ENCODE data around the gene NTHL1. TPM values are rescaled to one million over a fixed set of nuclear protein-coding genes. Genes with fewer than 3 reads are reported as not detected.

The NTHL1 gene
- polyA plus RNA-seq, 1 experiment: 10.7 TPM

GRCh38 chr16:2064368-2064945 lies 16.8 kb upstream of the NTHL1 start:
- DNase-seq (ENCODE audit: low read depth, low spot score): no peak
- CTCF ChIA-PET: no interaction called here
- POLR2A ChIA-PET: interaction anchor here (1.5 kb wide), 1 partner anchor 91 kb away, joined by 4 read pairs; the partner anchor contains the start of gene TRAF7
- no peak overlapping the region for H3K27ac ChIP-seq (ENCODE audit: low read depth, low read length)
- H3K9me3 ChIP-seq (ENCODE audit: control insufficient read depth, insufficient read depth, low read length): no peaks in the 10 kb centered on the region; the same call in 1 of the 2 replicates
- no peak overlapping the region for H3K4me3 ChIP-seq (ENCODE audit: low read depth, low read length)
- TF ChIP-seq, protein P1, sequence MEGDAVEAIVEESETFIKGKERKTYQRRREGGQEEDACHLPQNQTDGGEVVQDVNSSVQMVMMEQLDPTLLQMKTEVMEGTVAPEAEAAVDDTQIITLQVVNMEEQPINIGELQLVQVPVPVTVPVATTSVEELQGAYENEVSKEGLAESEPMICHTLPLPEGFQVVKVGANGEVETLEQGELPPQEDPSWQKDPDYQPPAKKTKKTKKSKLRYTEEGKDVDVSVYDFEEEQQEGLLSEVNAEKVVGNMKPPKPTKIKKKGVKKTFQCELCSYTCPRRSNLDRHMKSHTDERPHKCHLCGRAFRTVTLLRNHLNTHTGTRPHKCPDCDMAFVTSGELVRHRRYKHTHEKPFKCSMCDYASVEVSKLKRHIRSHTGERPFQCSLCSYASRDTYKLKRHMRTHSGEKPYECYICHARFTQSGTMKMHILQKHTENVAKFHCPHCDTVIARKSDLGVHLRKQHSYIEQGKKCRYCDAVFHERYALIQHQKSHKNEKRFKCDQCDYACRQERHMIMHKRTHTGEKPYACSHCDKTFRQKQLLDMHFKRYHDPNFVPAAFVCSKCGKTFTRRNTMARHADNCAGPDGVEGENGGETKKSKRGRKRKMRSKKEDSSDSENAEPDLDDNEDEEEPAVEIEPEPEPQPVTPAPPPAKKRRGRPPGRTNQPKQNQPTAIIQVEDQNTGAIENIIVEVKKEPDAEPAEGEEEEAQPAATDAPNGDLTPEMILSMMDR (IDR thresholded peaks at IDR 0.05; ENCODE audit: low read depth, low read length): no peak
- no peaks in the 10 kb centered on the region for H3K27me3 ChIP-seq (ENCODE audit: control insufficient read depth, insufficient read depth, low read length)

GRCh38 chr16:2063861-2064260 lies 16.2 kb upstream of the NTHL1 start:
- POLR2A ChIA-PET: no interaction called here
- Histone ChIP-seq H3K27ac (ENCODE audit: low read depth, low read length) (no peak overlapping the region), H3K9me3 (ENCODE audit: control insufficient read depth, insufficient read depth, low read length) (no peaks in the 10 kb centered on the region; the same call in 1 of the 2 replicates), H3K4me3 (ENCODE audit: low read depth, low read length) (no peak overlapping the region), H3K27me3 (ENCODE audit: control insufficient read depth, insufficient read depth, low read length) (no peaks in the 10 kb centered on the region)
- CTCF ChIA-PET: no interaction called here
- TF ChIP-seq, protein P1 (IDR thresholded peaks at IDR 0.05; ENCODE audit: low read depth, low read length): no peak
- DNase-seq (ENCODE audit: low read depth, low spot score): no peak

- no peaks in the 10 kb centered on the region; the same call in 1 of the 2 replicates for H3K9me3 ChIP-seq (ENCODE audit: control insufficient read depth, insufficient read depth, low read length)
- ChIA-PET POLR2A (no interaction called here), CTCF (interaction anchor here (0.6 to 1.4 kb wide), 2 partner anchors 40 to 66 kb away, joined by 3 to 4 read pairs; no protein-coding TSS in a partner anchor)
- no peak overlapping the region for H3K27ac ChIP-seq (ENCODE audit: low read depth, low read length)
- DNase-seq (ENCODE audit: low read depth, low spot score): no peak
- no peaks in the 10 kb centered on the region for H3K27me3 ChIP-seq (ENCODE audit: control insufficient read depth, insufficient read depth, low read length)
- H3K4me3 ChIP-seq (ENCODE audit: low read depth, low read length): no peak overlapping the region
- TF ChIP-seq, protein P1 (IDR thresholded peaks at IDR 0.05; ENCODE audit: low read depth, low read length): no peak
Observed at GRCh38 chr16:2062801-2063200, 15.2 kb upstream of the NTHL1 start.

- H3K27me3 ChIP-seq (ENCODE audit: control insufficient read depth, insufficient read depth, low read length): no peaks in the 10 kb centered on the region
- no peak overlapping the region for H3K27ac ChIP-seq (ENCODE audit: low read depth, low read length)
- H3K4me3 ChIP-seq (ENCODE audit: low read depth, low read length): no peak overlapping the region
- ChIA-PET POLR2A (no interaction called here), CTCF (interaction anchor here (1.4 kb wide), 1 partner anchor 39 kb away, joined by 3 read pairs; no protein-coding TSS in a partner anchor)
- H3K9me3 ChIP-seq (ENCODE audit: control insufficient read depth, insufficient read depth, low read length): no peaks in the 10 kb centered on the region; the same call in 1 of the 2 replicates
- TF ChIP-seq, protein P1 (IDR thresholded peaks at IDR 0.05; ENCODE audit: low read depth, low read length): no peak
- no peak for DNase-seq (ENCODE audit: low read depth, low spot score)
Observed at GRCh38 chr16:2061526-2061925, 13.9 kb upstream of the NTHL1 start.

- TF ChIP-seq, protein P1 (IDR thresholded peaks at IDR 0.05; ENCODE audit: low read depth, low read length): no peak
- POLR2A ChIA-PET: no interaction called here
- H3K4me3 ChIP-seq (ENCODE audit: low read depth, low read length): no peak overlapping the region
- DNase-seq (ENCODE audit: low read depth, low spot score): no peak
- no peaks in the 10 kb centered on the region; the same call in 1 of the 2 replicates for H3K9me3 ChIP-seq (ENCODE audit: control insufficient read depth, insufficient read depth, low read length)
- CTCF ChIA-PET: no interaction called here
- H3K27ac ChIP-seq (ENCODE audit: low read depth, low read length): no peak overlapping the region
- H3K27me3 ChIP-seq (ENCODE audit: control insufficient read depth, insufficient read depth, low read length): no peaks in the 10 kb centered on the region
Observed at GRCh38 chr16:2061023-2061422, 13.4 kb upstream of the NTHL1 start.
